NCI-H2196 treated with DMSO at 0.1 percent for 48 hours (cell line): ENCODE data around the gene GCM1.
"Not testable (repeated sequence)": the region's sequence is repeated elsewhere in the genome, so short reads cannot be mapped to it uniquely, and the experiment has no call there.

Source experiments
- DNase-seq: peaks from one replicate; lab custom pipeline; 2025; ENCODE audit not compliant: unreplicated experiment; lab: John Stamatoyannopoulos, UW

Gene GCM1

GRCh38 chr6:53148684-53149083 lies at the start of gene GCM1:
TSS of gene GCM1 (minus strand) at chr6:53148841. CDS start at chr6:53145632, 3,209 bp downstream.
- no peak for DNase-seq

- DNase-seq = no peak
Measured at GRCh38 chr6:53197553-53197952, 48.9 kb upstream of the GCM1 start.

GRCh38 chr6:53195048-53195447 lies 46.4 kb upstream of the GCM1 start:
- DNase-seq = no peak

GRCh38 chr6:53192682-53193188 lies 44.1 kb upstream of the GCM1 start:
- peak; percentile 70 for DNase-seq

- DNase-seq = no peak
Measured at GRCh38 chr6:53189554-53189953, 40.9 kb upstream of the GCM1 start.

GRCh38 chr6:53188833-53189232 lies 40.2 kb upstream of the GCM1 start:
- no peak for DNase-seq

GRCh38 chr6:53180678-53181077 lies 32.0 kb upstream of the GCM1 start:
- DNase-seq = no peak

GRCh38 chr6:53179961-53180651 lies 31.5 kb upstream of the GCM1 start:
- peak; percentile 72 for DNase-seq

GRCh38 chr6:53178837-53179432 lies 30.3 kb upstream of the GCM1 start:
- no peak for DNase-seq

- peak; percentile 14 for DNase-seq
Measured at GRCh38 chr6:53175027-53175426, 26.4 kb upstream of the GCM1 start.

GRCh38 chr6:53172468-53172803 lies 23.8 kb upstream of the GCM1 start:
- no peak for DNase-seq

GRCh38 chr6:53171605-53172467 lies 23.2 kb upstream of the GCM1 start:
- peak; percentile 65 for DNase-seq

GRCh38 chr6:53168516-53169267 lies 20.1 kb upstream of the GCM1 start:
- DNase-seq = no peak

GRCh38 chr6:53165293-53165692 lies 16.7 kb upstream of the GCM1 start:
- DNase-seq = no peak

GRCh38 chr6:53162606-53163005 lies 14.0 kb upstream of the GCM1 start:
- no peak for DNase-seq

- DNase-seq = no peak
Measured at GRCh38 chr6:53161481-53162009, 12.9 kb upstream of the GCM1 start.

GRCh38 chr6:53159558-53159957 lies 10.9 kb upstream of the GCM1 start:
- no peak for DNase-seq

GRCh38 chr6:53158076-53158475 lies 9.4 kb upstream of the GCM1 start:
- DNase-seq = not testable (repeated sequence)

- not testable (repeated sequence) for DNase-seq
Measured at GRCh38 chr6:53155279-53155678, 6.6 kb upstream of the GCM1 start.

GRCh38 chr6:53154794-53155193 lies 6.2 kb upstream of the GCM1 start:
- DNase-seq = no peak

- no peak for DNase-seq
Measured at GRCh38 chr6:53154071-53154470, 5.4 kb upstream of the GCM1 start.
